Urinary bladder (tissue), 4 donors: Measurements from ENCODE around the gene CCDC152. TPM values are rescaled to one million over a fixed set of nuclear protein-coding genes. Genes with fewer than 3 reads are reported as not detected.

Experiments
- DNase-seq: peaks from one replicate; pipeline ENCODE4 v3.0.0-alpha.2; 2015; ENCODE audit errors: extremely low spot score
- H3K27ac ChIP-seq: one replicate; pipeline ENCODE4 v1.5.1; 2013; ENCODE audit warnings: low read depth, mild to moderate bottlenecking, moderate library complexity
- H3K36me3 ChIP-seq: one replicate; pipeline ENCODE4 v1.6.1; 2013; ENCODE audit warnings: mild to moderate bottlenecking, moderate library complexity; ENCODE audit not compliant: insufficient read depth
- H3K4me1 ChIP-seq: one replicate; pipeline ENCODE4 v1.6.1; 2013; ENCODE audit warnings: mild to moderate bottlenecking, moderate library complexity; ENCODE audit not compliant: insufficient read depth
- H3K4me3 ChIP-seq: one replicate; pipeline ENCODE4 v1.5.1; 2013; ENCODE audit warnings: low read depth, low read length
- WGBS: extraction: QIAGEN DNeasy Blood & Tissue Kit; methylation state at CpG from one replicate; pipeline ENCODE4 v1.1.7; 2013; 5-methylcytosine and 5-hydroxymethylcytosine counted together
- polyA plus RNA-seq: library from polyadenylated mRNA; stranded (reverse); fragments of 200-250 nt; gene quantifications from one replicate; pipeline ENCODE4 v1.2.3, GENCODE V29; 2013
- total RNA-seq: library from RNA; depleted of rRNA; stranded (reverse); fragments of >200 nt; gene quantifications from one replicate; pipeline ENCODE4 v1.2.3, GENCODE V29; 2014
- donor health status: healthy with polysubstance abuse.
- donor health status: healthy.

The CCDC152 gene
- total and polyA plus RNA-seq, 2 donors = 2.1 to 3.3 TPM

- Histone ChIP-seq H3K36me3 (no peaks in the 10 kb centered on the region), H3K4me3 (no peak overlapping the region), H3K27ac (no peak overlapping the region), H3K4me1 (no peaks in the 10 kb centered on the region)
- 77% methylated on average over 2 of the region's 2 CpGs for WGBS
- DNase-seq = no peak
Measured at GRCh38 chr5:42759456-42759855, 2.8 kb downstream of the CCDC152 start.

GRCh38 chr5:42760426-42760825 is 3.8 kb downstream of the CCDC152 start:
- Histone ChIP-seq H3K27ac (no peak overlapping the region), H3K4me1 (no peaks in the 10 kb centered on the region), H3K36me3 (no peaks in the 10 kb centered on the region), H3K4me3 (no peak overlapping the region)
- no peak for DNase-seq
- 83% methylated on average over 4 of the region's 4 CpGs for WGBS

- no peak overlapping the region for H3K4me3 ChIP-seq
- no peaks in the 10 kb centered on the region for H3K4me1 ChIP-seq
- H3K36me3 ChIP-seq = no peaks in the 10 kb centered on the region
- DNase-seq = no peak
- H3K27ac ChIP-seq = no peak overlapping the region
- 99% methylated on average over 1 of the region's 1 CpG for WGBS
Measured at GRCh38 chr5:42761791-42762190, 5.2 kb downstream of the CCDC152 start.

- H3K4me3 ChIP-seq = no peak overlapping the region
- no peak for DNase-seq
- WGBS = 36% methylated on average over 3 of the region's 3 CpGs
- no peaks in the 10 kb centered on the region for H3K36me3 ChIP-seq
- no peak overlapping the region for H3K27ac ChIP-seq
- no peaks in the 10 kb centered on the region for H3K4me1 ChIP-seq
Measured at GRCh38 chr5:42767491-42768105, 11.0 kb downstream of the CCDC152 start.

- Histone ChIP-seq H3K4me1 (no peaks in the 10 kb centered on the region), H3K27ac (no peak overlapping the region), H3K36me3 (no peaks in the 10 kb centered on the region), H3K4me3 (no peak overlapping the region)
- 55% methylated on average over 1 of the region's 1 CpG for WGBS
- no peak for DNase-seq
Measured at GRCh38 chr5:42768106-42768504, 11.5 kb downstream of the CCDC152 start.

- DNase-seq = no peak
- Histone ChIP-seq H3K4me3 (no peak overlapping the region), H3K36me3 (no peaks in the 10 kb centered on the region), H3K27ac (no peak overlapping the region), H3K4me1 (no peaks in the 10 kb centered on the region)
Measured at GRCh38 chr5:42770003-42770402, 13.4 kb downstream of the CCDC152 start.

GRCh38 chr5:42772265-42772993 is 15.8 kb downstream of the CCDC152 start:
- no peak overlapping the region for H3K4me3 ChIP-seq
- no peak overlapping the region for H3K27ac ChIP-seq
- H3K36me3 ChIP-seq = no peaks in the 10 kb centered on the region
- no peaks in the 10 kb centered on the region for H3K4me1 ChIP-seq
- WGBS = 65% methylated on average over 13 of the region's 13 CpGs
- DNase-seq = no peak

- DNase-seq = no peak
- H3K27ac ChIP-seq = no peak overlapping the region
- H3K4me3 ChIP-seq = no peak overlapping the region
- 73% methylated on average over 1 of the region's 1 CpG for WGBS
- H3K36me3 ChIP-seq = no peaks in the 10 kb centered on the region
- no peaks in the 10 kb centered on the region for H3K4me1 ChIP-seq
Measured at GRCh38 chr5:42779083-42779482, 22.5 kb downstream of the CCDC152 start.

- Histone ChIP-seq H3K4me3 (no peak overlapping the region), H3K4me1 (no peaks in the 10 kb centered on the region), H3K36me3 (no peaks in the 10 kb centered on the region), H3K27ac (no peak overlapping the region)
- DNase-seq = no peak
- 61% methylated on average over 1 of the region's 1 CpG for WGBS
Measured at GRCh38 chr5:42781584-42781983, 25.0 kb downstream of the CCDC152 start.

GRCh38 chr5:42784132-42784531 is 27.5 kb downstream of the CCDC152 start:
- WGBS = 90% methylated on average over 1 of the region's 1 CpG
- Histone ChIP-seq H3K4me1 (no peaks in the 10 kb centered on the region), H3K4me3 (no peak overlapping the region), H3K27ac (no peak overlapping the region), H3K36me3 (no peaks in the 10 kb centered on the region)
- no peak for DNase-seq

GRCh38 chr5:42785756-42786155 is 29.1 kb downstream of the CCDC152 start:
- no peaks in the 10 kb centered on the region for H3K4me1 ChIP-seq
- no peaks in the 10 kb centered on the region for H3K36me3 ChIP-seq
- no peak overlapping the region for H3K4me3 ChIP-seq
- WGBS = 95% methylated on average over 4 of the region's 4 CpGs
- H3K27ac ChIP-seq = no peak overlapping the region
- DNase-seq = no peak

- Histone ChIP-seq H3K27ac (no peak overlapping the region), H3K4me3 (no peak overlapping the region), H3K36me3 (no peaks in the 10 kb centered on the region), H3K4me1 (no peaks in the 10 kb centered on the region)
- DNase-seq = no peak
Measured at GRCh38 chr5:42787073-42787472, 30.5 kb downstream of the CCDC152 start.

GRCh38 chr5:42787845-42788244 is 31.2 kb downstream of the CCDC152 start:
- DNase-seq = no peak
- 96% methylated on average over 1 of the region's 1 CpG for WGBS
- Histone ChIP-seq H3K4me1 (no peaks in the 10 kb centered on the region), H3K4me3 (no peak overlapping the region), H3K36me3 (no peaks in the 10 kb centered on the region), H3K27ac (no peak overlapping the region)

GRCh38 chr5:42791151-42791550 is 34.5 kb downstream of the CCDC152 start:
- Histone ChIP-seq H3K4me3 (no peak overlapping the region), H3K36me3 (no peaks in the 10 kb centered on the region), H3K4me1 (no peaks in the 10 kb centered on the region), H3K27ac (no peak overlapping the region)
- no peak for DNase-seq
